ENCODE results near the gene UBE3C. TPM values are rescaled to one million over a fixed set of nuclear protein-coding genes. Genes with fewer than 3 reads are reported as not detected.

The UBE3C gene
- total RNA-seq, 3 donors from 2014 or later (not counting 1 experiment from before 2014, with no cell fraction given), result 44.6 to 56.7 (median 55.5) TPM

GRCh38 chr7:157195868-157196267 is 57.1 kb downstream of the UBE3C start:
- no peak overlapping the region for H3K27ac ChIP-seq (ENCODE audit: low read length)
- no peaks in the 10 kb centered on the region for H3K27me3 ChIP-seq (ENCODE audit: control insufficient read depth, insufficient read depth, low read length)
- DNase-seq (no peak), ATAC-seq (no peak)
- Mint-ChIP-seq H3K4me3 (no peak overlapping the region), H3K4me1 (peaks cover 0 to 5% of the 10 kb centered on the region in 2 donors), H3K27ac (no peak overlapping the region), H3K36me3 (no peaks in the 10 kb centered on the region), H3K27me3 (ENCODE audit: low read depth in 2 of 2) (no peaks in the 10 kb centered on the region), H3K9me3 (no peaks in the 10 kb centered on the region)
- H3K4me1 ChIP-seq (ENCODE audit: control insufficient read depth, insufficient read depth, low read length), result no peaks in the 10 kb centered on the region
- H3K4me3 ChIP-seq (ENCODE audit: low read length), result no peak overlapping the region
- TF ChIP-seq CTCF (IDR thresholded peaks at IDR 0.05), result no peak
- intact Hi-C loops (cut with micrococcal nuclease), result no loop called here
- H3K9me3 ChIP-seq (ENCODE audit: control insufficient read depth, insufficient read depth, low read length), result no peaks in the 10 kb centered on the region
- peaks cover 33% of the 10 kb centered on the region for H3K36me3 ChIP-seq (ENCODE audit: control insufficient read depth, insufficient read depth, low read length)
- WGBS (ENCODE audit: insufficient coverage), result 97% methylated on average over 12 of the region's 12 CpGs

GRCh38 chr7:157204134-157204533 is 65.4 kb downstream of the UBE3C start:
- intact Hi-C loops (cut with micrococcal nuclease), result no loop called here
- WGBS (ENCODE audit: insufficient coverage), result 99% methylated on average over 5 of the region's 5 CpGs

GRCh38 chr7:157205438-157205837 is 66.7 kb downstream of the UBE3C start:
- H3K4me1 ChIP-seq (ENCODE audit: control insufficient read depth, insufficient read depth, low read length), result no peaks in the 10 kb centered on the region
- Mint-ChIP-seq H3K4me3 (no peak overlapping the region), H3K27ac (no peak overlapping the region), H3K9me3 (no peaks in the 10 kb centered on the region), H3K27me3 (ENCODE audit: low read depth in 2 of 2) (no peaks in the 10 kb centered on the region), H3K4me1 (no peaks in the 10 kb centered on the region), H3K36me3 (peaks cover 7% of the 10 kb centered on the region)
- H3K27ac ChIP-seq (ENCODE audit: low read length), result no peak overlapping the region
- DNase-seq (no peak), ATAC-seq (no peak)
- H3K4me3 ChIP-seq (ENCODE audit: low read length), result no peak overlapping the region
- intact Hi-C loops (cut with micrococcal nuclease), result no loop called here
- 97% methylated on average over 2 of the region's 2 CpGs for WGBS (ENCODE audit: insufficient coverage)
- no peaks in the 10 kb centered on the region for H3K27me3 ChIP-seq (ENCODE audit: control insufficient read depth, insufficient read depth, low read length)
- H3K36me3 ChIP-seq (ENCODE audit: control insufficient read depth, insufficient read depth, low read length), result peaks cover 36% of the 10 kb centered on the region
- TF ChIP-seq CTCF (IDR thresholded peaks at IDR 0.05), result no peak
- H3K9me3 ChIP-seq (ENCODE audit: control insufficient read depth, insufficient read depth, low read length), result no peaks in the 10 kb centered on the region

More at GRCh38 chr7:157204134-157204533, 65.4 kb downstream of the UBE3C start:
- H3K4me1 Mint-ChIP-seq, result no peaks in the 10 kb centered on the region
- H3K27ac Mint-ChIP-seq, result no peak overlapping the region
- Histone ChIP-seq H3K4me1 (ENCODE audit: control insufficient read depth, insufficient read depth, low read length) (no peaks in the 10 kb centered on the region), H3K27ac (ENCODE audit: low read length) (no peak overlapping the region), H3K4me3 (ENCODE audit: low read length) (no peak overlapping the region), H3K36me3 (ENCODE audit: control insufficient read depth, insufficient read depth, low read length) (peaks cover 32% of the 10 kb centered on the region), H3K9me3 (ENCODE audit: control insufficient read depth, insufficient read depth, low read length) (no peaks in the 10 kb centered on the region), H3K27me3 (ENCODE audit: control insufficient read depth, insufficient read depth, low read length) (no peaks in the 10 kb centered on the region)
- no peak overlapping the region for H3K4me3 Mint-ChIP-seq
- H3K27me3 Mint-ChIP-seq (ENCODE audit: low read depth in 2 of 2), result no peaks in the 10 kb centered on the region
- DNase-seq, result no peak
- TF ChIP-seq CTCF (IDR thresholded peaks at IDR 0.05), result no peak
- ATAC-seq, result no peak
- no peaks in the 10 kb centered on the region for H3K9me3 Mint-ChIP-seq
- peaks cover 7% of the 10 kb centered on the region for H3K36me3 Mint-ChIP-seq

Data from natural killer cell (primary cell).